H7 (cell line): Measurements from ENCODE around the gene NAB1. TPM values are rescaled to one million over a fixed set of nuclear protein-coding genes. Genes with fewer than 3 reads are reported as not detected.

ENCODE experiments used
- DNase-seq: peaks from one replicate; pipeline ENCODE4 v3.0.0; 2012
- H3K27me3 ChIP-seq: 2 replicates; pipeline ENCODE4 v1.6.0; 2011; ENCODE audit warnings: mild to moderate bottlenecking, low read length; ENCODE audit not compliant: control insufficient read depth, insufficient read depth
- H3K36me3 ChIP-seq: replicated peaks from 2 replicates; pipeline ENCODE4 v1.5.1; 2011; ENCODE audit warnings: low read length; ENCODE audit not compliant: control insufficient read depth, insufficient read depth
- H3K4me3 ChIP-seq: 2 replicates; pipeline ENCODE4 v1.5.1; 2011; ENCODE audit warnings: low read depth, mild to moderate bottlenecking, control low read depth, low read length, moderate library complexity; ENCODE audit not compliant: insufficient read depth
- total RNA-seq: library from RNA; depleted of rRNA; stranded (reverse); fragments of >200 nt; shearing (Covaris generic); gene quantifications from 2 replicates; pipeline ENCODE4 v1.2.3, GENCODE V29; 2014

NAB1 gene
- total RNA-seq, 1 experiment from 2014 or later, result 25.4 TPM

DNA sequence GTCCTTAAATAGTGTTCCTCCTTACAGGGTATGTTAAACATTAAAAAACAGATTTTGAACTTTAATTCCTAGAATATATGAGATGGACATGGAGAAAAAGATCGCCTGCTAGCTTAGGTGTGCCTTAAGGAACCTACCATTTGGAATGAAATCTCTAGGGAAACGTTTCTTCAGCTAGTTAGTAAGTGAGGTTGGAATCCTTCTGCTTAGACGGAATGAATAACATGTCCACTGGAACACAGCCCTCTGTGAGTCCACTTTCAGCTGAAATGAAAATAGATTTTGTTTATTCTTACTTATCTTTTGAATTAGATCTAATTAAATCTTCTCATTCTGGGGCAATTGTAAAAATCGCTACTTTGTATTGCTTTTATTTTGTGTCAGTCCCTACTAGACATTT is 28.4 kb downstream of the NAB1 start:
- Histone ChIP-seq H3K36me3 (no peaks in the 10 kb centered on the region), H3K4me3 (no peak overlapping the region), H3K27me3 (no peaks in the 10 kb centered on the region)
- no peak for DNase-seq

DNA sequence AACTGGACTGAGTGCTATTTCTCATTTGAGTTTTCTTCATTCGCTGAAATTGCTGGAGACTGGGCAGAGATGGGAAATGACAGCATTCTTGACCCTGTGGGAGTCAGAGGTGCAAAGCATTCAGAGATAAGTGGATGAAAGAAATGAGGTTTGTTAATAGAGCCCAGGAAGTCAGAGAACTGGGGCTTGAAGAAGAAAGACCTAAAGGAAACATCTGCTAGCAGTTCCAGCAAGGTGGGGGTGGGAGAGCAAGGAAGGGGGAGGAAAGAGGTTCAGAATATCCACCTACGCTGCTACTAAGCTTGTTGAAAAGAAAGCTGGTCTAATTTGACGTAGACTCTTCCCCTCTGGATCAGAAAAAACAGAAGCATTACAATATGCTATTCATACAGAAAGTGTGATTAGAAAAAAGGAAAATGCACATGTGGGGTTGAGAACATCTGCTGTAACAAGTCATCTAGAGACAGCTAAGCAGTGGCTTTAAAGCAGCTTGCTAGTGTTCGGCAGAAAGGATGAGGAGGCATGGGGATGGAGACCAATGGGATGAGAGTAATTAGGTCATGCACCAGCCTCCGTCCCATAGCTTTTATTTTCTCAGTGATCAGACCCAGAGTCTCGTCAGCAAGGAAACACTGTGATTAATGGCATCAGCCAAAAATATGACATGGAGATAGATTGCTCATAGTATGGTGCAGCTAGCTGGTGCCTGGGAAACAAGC is 29.7 kb downstream of the NAB1 start:
- no peak for DNase-seq
- no peak overlapping the region for H3K4me3 ChIP-seq
- H3K27me3 ChIP-seq, result no peaks in the 10 kb centered on the region
- no peaks in the 10 kb centered on the region for H3K36me3 ChIP-seq

DNA sequence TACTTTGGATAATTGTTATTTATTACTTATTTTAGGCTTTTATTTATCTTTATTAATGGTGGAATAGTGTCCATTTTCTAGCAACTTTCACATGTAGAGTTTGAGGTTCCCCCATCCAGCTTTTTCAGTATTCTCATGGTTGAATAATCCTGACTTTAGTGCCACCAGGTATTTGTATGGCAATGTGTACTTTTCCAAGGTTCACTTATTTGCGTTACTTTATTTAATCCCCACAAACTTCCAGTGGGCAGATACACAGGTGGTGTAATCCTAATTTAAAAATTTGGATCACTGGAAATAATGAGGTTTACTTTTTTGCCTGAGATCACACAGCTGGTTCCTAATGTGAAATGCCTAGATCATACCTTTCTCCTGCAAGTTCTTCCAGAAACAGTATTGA is 30.5 kb downstream of the NAB1 start:
- no peak for DNase-seq
- no peaks in the 10 kb centered on the region for H3K36me3 ChIP-seq
- H3K27me3 ChIP-seq, result no peaks in the 10 kb centered on the region
- no peak overlapping the region for H3K4me3 ChIP-seq

DNA sequence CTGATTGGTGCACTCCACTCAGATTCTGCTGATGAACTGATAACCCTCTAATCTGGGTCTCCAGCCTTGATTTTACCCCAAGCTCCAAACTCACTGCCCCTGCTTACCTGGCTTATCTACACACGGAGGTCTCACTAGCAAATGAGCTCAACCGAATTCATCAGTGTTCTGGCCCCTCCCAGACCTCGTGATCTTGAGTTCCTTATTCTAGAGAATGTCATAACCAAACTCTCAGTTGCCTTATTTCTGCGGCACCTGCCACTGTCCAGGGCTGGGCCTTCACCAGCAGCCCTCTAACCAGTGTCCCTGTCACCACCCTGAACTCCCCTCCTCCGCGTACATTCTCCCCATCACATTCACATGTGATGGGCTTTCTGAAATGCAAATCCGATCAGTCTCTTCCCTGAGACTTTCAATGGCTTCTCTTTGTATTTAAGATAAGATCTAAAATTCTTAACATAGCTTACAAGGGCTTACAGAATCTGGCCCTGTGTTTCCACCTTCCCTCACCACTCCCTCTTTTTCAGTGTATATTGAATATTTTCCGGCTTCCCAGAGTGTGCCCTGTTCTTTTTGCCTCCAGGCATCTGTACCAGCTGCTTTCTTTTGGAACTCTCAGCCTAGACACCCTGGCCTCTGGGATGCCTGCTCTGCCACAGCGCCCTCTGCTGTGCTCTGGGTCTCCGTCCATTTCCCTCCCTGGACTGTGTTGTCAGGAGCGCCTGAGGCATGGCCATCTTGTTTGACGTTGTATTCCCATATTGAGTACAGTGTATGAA is 31.1 kb downstream of the NAB1 start:
- DNase-seq, result peak; percentile 43
- Histone ChIP-seq H3K36me3 (no peaks in the 10 kb centered on the region), H3K4me3 (no peak overlapping the region), H3K27me3 (no peaks in the 10 kb centered on the region)

DNA sequence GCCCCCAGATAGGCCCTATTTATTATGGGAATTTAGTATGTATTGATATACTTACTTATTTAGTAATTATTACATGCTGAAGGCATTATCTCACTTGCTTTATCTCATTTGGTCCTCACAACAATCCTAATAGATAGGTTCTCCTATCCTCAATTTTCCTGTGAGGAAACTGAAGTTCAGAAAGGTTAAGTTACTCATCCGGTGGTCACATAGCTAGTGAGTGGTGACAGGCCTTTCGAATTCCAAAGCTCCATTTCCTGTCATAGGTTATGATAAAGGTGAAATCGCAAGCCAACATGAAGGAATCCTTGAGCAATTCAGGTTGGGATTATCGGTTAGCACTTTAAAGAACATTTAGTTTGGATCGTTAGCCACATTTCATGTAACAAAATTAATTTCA is 33.3 kb downstream of the NAB1 start:
- no peak overlapping the region for H3K4me3 ChIP-seq
- no peaks in the 10 kb centered on the region for H3K36me3 ChIP-seq
- DNase-seq, result no peak
- no peaks in the 10 kb centered on the region for H3K27me3 ChIP-seq

DNA sequence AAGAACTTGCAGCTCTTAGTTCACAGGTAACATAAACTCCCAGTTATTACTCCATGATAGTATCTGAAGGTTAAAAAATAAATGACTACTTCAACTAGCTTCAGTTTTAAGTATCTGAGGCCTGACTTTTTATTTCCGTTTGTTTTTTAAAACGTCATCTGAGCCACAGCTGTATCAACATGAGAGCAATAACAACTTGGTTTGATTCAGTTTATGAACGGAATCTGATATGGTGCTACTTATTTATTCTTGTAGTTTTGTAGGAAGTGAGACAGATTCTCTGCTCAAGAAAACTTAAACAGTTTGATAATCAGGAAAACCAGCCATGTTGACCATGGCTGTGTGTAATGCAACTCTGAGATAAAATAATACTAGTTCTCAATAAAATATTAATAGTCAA is 34.9 kb downstream of the NAB1 start:
- Histone ChIP-seq H3K4me3 (no peak overlapping the region), H3K36me3 (no peaks in the 10 kb centered on the region), H3K27me3 (no peaks in the 10 kb centered on the region)
- no peak for DNase-seq

DNA sequence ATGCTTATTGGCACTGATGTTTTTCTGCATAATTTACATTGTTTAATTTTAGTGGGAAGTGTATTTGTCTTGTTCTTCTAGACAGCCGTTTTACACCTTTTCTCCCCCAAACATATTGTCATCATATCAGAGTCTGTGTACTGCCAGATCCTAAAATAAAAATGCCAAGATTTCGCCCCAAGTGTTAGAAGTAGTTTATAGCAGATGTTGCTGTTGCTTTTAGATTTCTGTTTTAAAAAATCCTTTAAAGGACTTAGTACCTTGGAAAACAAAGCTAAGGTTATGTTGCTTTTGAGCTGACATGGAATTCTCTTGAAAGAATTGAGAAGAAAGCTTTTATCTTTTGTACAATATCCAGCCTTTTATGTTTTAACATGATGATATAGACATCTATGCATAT is 36.0 kb downstream of the NAB1 start:
- Histone ChIP-seq H3K36me3 (no peaks in the 10 kb centered on the region), H3K27me3 (no peaks in the 10 kb centered on the region), H3K4me3 (no peak overlapping the region)
- no peak for DNase-seq

DNA sequence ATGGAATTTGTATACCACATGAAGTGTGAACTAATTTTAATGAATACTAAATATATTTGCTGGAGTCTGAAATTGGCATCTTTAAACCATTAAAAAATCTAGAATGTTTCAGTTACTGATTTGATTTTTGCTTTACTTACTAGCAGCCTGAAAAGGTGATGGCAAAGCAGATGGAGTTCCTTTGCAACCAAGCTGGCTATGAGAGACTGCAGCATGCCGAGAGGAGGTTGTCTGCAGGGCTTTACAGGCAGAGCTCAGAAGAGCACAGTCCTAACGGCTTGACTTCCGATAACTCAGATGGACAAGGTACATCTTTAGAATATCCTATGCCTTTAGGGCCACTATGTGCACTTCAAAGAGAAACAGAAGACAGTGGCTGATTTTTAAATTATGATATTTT is 36.5 kb downstream of the NAB1 start:
- no peak for DNase-seq
- no peaks in the 10 kb centered on the region for H3K27me3 ChIP-seq
- H3K4me3 ChIP-seq, result no peak overlapping the region
- H3K36me3 ChIP-seq, result no peaks in the 10 kb centered on the region

DNA sequence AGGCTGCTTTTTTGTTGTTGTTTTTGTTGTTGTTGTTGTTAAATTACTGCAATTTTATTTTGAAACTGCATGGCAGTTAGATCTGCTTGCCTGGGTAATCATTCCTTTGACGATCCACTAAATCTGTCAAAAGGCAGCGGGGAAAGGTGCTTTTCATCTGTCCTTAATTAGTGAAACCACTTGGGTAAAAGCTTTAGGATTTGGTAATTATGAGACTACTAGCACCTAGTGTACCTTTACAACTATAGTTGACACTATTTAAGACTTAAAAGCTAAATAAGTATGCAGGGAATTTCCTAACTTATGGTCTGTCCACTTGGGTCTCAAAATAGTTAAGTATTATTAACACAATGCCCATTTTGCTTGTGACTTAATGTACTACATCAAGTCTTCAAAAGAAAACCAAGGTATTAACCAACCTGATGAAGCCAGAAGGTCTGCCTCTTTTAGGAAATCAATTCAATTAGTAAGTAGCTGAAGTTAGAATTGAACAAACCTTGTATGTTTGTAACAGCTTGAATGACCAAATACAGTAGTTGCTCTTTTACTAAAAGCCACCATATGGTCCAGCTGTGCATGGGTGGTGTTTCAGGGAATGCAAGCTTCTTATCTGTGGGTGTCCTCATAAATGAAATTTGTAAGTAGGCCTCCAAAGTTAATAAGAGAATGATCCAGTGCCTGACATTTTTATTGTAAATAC is 44.8 kb downstream of the NAB1 start:
- Histone ChIP-seq H3K4me3 (no peak overlapping the region), H3K36me3 (no peaks in the 10 kb centered on the region), H3K27me3 (no peaks in the 10 kb centered on the region)
- no peak for DNase-seq

DNA sequence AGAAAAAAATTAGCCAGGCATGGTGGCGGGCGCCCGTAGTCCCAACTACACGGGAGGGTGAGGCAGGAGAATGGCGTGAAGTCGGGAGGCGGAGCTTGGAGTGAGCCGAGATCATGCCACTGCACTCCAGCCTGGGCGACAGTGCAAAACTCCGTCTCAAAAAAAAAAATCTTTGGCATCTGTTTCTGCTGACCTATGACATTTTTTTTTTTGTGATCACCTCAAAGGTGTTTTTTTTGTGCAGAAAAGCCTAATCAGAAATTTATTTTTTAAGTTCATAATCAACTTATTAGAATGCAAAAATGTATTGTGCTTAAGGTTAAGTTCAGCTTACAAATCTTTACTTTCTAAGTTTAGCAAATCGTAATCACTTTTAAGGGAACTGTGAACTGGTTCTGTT is 45.6 kb downstream of the NAB1 start:
- Histone ChIP-seq H3K36me3 (no peaks in the 10 kb centered on the region), H3K27me3 (no peaks in the 10 kb centered on the region), H3K4me3 (no peak overlapping the region)
- DNase-seq, result no peak

DNA sequence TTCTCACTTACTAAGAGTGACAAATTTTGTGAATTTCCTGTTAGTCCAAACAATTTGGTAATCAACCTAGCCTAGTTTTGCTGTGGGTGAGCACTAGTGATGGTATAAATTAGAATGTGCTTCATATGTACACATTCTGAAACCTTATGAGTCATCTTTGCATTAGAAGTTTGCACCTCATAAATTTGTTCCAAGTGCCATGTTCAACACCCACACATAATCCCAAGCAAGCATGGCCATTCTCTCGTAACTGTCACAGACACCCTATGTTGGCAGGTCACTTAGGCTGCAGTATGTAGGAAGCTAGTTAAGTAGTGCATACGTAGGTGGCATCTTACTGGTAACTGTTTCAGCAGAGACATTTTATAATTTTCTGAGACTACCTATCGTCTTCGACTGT is 46.9 kb downstream of the NAB1 start:
- no peaks in the 10 kb centered on the region for H3K27me3 ChIP-seq

DNA sequence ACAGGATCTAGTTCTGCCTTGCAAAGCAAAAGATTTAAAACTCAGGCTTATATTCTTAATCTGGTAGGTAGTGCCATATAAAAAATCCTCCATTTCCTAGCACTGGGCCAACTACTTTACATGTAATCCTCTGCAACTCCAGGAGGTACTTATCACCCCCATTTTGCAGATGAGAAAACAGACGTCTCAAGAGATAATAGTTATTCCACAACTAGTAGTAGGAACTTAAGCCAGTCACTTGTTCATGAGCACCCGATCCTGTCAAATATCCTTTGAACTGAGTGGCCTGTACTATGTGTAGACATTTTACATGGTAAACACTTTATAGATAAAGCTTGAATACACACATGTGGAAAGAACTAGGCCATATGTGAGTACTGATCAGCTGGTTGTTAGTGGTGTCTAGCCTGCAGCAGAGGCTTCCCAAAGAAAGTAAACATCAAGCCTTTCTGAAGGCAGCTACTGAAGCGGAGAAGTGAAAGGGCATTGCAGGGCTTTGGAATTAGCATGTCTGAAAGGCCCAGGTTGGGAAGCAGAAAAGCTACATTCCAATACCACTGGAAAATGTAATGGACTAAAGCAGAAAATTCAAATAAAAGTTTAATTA is 48.0 kb downstream of the NAB1 start:
- Histone ChIP-seq H3K36me3 (no peaks in the 10 kb centered on the region), H3K4me3 (no peak overlapping the region), H3K27me3 (no peaks in the 10 kb centered on the region)
- DNase-seq, result peak; percentile 21

More for the DNA sequence above, 46.9 kb downstream of the NAB1 start:
- no peaks in the 10 kb centered on the region for H3K36me3 ChIP-seq
- H3K4me3 ChIP-seq, result no peak overlapping the region
- DNase-seq, result no peak

DNA sequence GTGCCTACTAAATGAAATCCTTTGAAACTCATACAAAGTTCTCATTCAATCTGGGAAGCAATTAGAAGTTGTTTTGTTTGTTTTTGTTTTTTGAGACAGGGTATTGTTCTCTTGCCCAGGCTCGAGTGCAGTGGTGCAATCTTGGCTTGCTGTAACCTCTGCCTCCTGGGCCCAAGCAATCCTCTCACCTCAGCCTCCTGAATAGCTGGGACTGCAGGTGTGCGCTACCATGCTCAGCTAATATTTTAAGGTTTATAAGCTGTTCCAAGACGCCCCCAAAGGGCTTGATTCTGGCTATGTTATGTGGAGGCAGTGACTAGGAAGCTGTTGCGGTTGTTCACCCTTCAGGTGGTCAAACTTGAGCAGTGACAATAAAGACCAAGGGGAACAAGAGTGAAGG is 48.5 kb downstream of the NAB1 start:
- no peaks in the 10 kb centered on the region for H3K36me3 ChIP-seq
- H3K4me3 ChIP-seq, result no peak overlapping the region
- no peak for DNase-seq
- H3K27me3 ChIP-seq, result no peaks in the 10 kb centered on the region

DNA sequence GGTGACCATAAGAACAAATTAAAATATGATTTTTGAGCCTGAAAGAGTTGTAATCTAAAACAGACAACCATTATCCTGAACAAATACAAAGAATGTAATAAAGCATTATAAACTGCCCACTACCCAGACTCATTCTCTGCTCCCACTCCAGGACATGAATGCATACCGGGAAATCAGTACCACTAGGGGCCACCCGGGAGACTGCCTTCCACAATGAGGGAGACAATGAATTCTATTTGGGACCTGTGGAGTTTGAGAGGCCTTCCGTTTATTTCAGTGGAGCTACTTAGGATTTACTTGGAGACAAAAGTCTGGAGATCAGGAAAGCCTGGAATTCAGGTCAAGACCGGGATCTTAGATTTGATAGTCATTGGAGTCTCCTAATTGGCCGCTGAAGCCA is 50.0 kb downstream of the NAB1 start:
- no peak overlapping the region for H3K4me3 ChIP-seq
- no peaks in the 10 kb centered on the region for H3K36me3 ChIP-seq
- peak; percentile 39 for DNase-seq
- H3K27me3 ChIP-seq, result no peaks in the 10 kb centered on the region

DNA sequence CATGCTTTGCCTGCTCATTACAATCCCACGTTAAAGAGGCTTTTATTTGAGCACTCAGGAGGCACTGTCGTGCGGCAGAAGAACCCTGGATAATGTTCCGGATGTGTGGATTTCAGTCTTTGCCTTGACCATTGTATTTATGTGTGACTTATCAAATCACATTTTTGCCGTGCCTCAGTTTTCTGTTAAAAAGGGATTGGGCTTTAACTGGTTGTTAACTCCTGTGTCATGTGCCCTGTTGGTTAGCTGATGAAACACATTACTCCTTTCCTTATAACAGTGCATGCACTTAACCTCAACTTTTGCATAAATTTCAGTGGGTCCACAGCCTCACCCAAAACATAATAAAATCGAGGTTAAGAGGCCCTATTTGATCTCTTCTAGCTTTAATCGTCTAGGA is 52.7 kb downstream of the NAB1 start:
- no peaks in the 10 kb centered on the region for H3K27me3 ChIP-seq
- no peaks in the 10 kb centered on the region for H3K36me3 ChIP-seq
- DNase-seq, result no peak
- no peak overlapping the region for H3K4me3 ChIP-seq
